D341Med (cell line): Measurements from ENCODE around the gene CBL.

ENCODE experiments used
- DNase-seq: peaks from one replicate; pipeline ENCODE4 v3.0.0; 2012; ENCODE audit warnings: low spot score

The CBL gene

GRCh38 chr11:119310682-119311052, 104.5 kb downstream of the CBL start:
- DNase-seq: no peak

- no peak for DNase-seq
These were observed 108.6 kb downstream of the CBL start for GRCh38 chr11:119314726-119315125.

- DNase-seq: peak; percentile 50
These were observed 109.2 kb downstream of the CBL start for GRCh38 chr11:119315131-119316015.

- no peak for DNase-seq
These were observed 110.0 kb downstream of the CBL start for GRCh38 chr11:119316016-119316728.

GRCh38 chr11:119316729-119317591, 110.8 kb downstream of the CBL start, which contains the start of gene MCAM:
MCAM (minus strand) TSS chr11:119317130; CDS start chr11:119317101, 29 bp downstream.
- DNase-seq: peak; percentile 74

- DNase-seq: no peak
These were observed 111.6 kb downstream of the CBL start for GRCh38 chr11:119317592-119318239.

GRCh38 chr11:119318240-119319135, 112.3 kb downstream of the CBL start:
- DNase-seq: no peak

- no peak for DNase-seq
These were observed 113.1 kb downstream of the CBL start for GRCh38 chr11:119319136-119319699.

GRCh38 chr11:119319700-119320239, 113.6 kb downstream of the CBL start:
- DNase-seq: no peak

GRCh38 chr11:119320240-119320775, 114.2 kb downstream of the CBL start:
- no peak for DNase-seq

- peak; percentile 46 for DNase-seq
These were observed 114.8 kb downstream of the CBL start for GRCh38 chr11:119320776-119321524.

GRCh38 chr11:119322360-119322739, 116.2 kb downstream of the CBL start:
- DNase-seq: peak; percentile 23

- DNase-seq: peak; percentile 18
These were observed 116.9 kb downstream of the CBL start for GRCh38 chr11:119322921-119323531.

- peak; percentile 66 for DNase-seq
These were observed 117.4 kb downstream of the CBL start for GRCh38 chr11:119323532-119324033.

GRCh38 chr11:119324189-119324588, 118.0 kb downstream of the CBL start:
- peak; percentile 8 for DNase-seq

GRCh38 chr11:119329320-119329719, 123.2 kb downstream of the CBL start:
- DNase-seq: no peak

- no peak for DNase-seq
These were observed 124.1 kb downstream of the CBL start for GRCh38 chr11:119330237-119330636.

- DNase-seq: no peak
These were observed 126.1 kb downstream of the CBL start for GRCh38 chr11:119332111-119332765.
